Left ventricle myocardium superior (tissue), 1 donor: ENCODE data around the gene PTBP3. TPM values are rescaled to one million over a fixed set of nuclear protein-coding genes. Genes with fewer than 3 reads are reported as not detected.
"Not testable (repeated sequence)": the region's sequence is repeated elsewhere in the genome, so short reads cannot be mapped to it uniquely, and the experiment has no call there.

ENCODE experiments used
- ATAC-seq: fragments of 200-7000 bp; cut with Tn5 transposase; one replicate; pipeline ENCODE4 v1.9.1; 2020; ENCODE audit warnings: mild to moderate bottlenecking, moderate library complexity
- DNase-seq: peaks from one replicate; pipeline ENCODE4 v3.0.0-alpha.2; 2020
- intact Hi-C: fragments of 100-400 bp; cut with micrococcal nuclease; formaldehyde crosslinking; loops from one replicate; pipeline ENCODE4 v1.11.0; 2022
- total RNA-seq: library from RNA; stranded (reverse); fragmentation: NEBNext Ultra II Directional; extraction: Animal tissue kit (Norgen Biotek cat#: 25700); gene quantifications from one replicate; pipeline ENCODE4 v1.2.1, GENCODE V29; 2021
- donor health status: DM: no; HTN: yes; CAD: no; lungs with severe emphysema.

The PTBP3 gene
- total RNA-seq, 1 donor from 2014 or later = 19.4 TPM

- ATAC-seq = no peak
- intact Hi-C loops = no loop called here
- no peak for DNase-seq
These were observed 49.7 kb downstream of the PTBP3 start for GRCh38 chr9:112283582-112284253.

- ATAC-seq, DNase-seq, intact Hi-C loops: not testable (repeated sequence)
These were observed 50.6 kb downstream of the PTBP3 start for GRCh38 chr9:112282841-112283240.

GRCh38 chr9:112280904-112281303 lies 52.5 kb downstream of the PTBP3 start:
- no peak for DNase-seq
- no peak for ATAC-seq
- intact Hi-C loops = no loop called here

- ATAC-seq (no peak), DNase-seq (no peak)
- intact Hi-C loops = no loop called here
These were observed 53.9 kb downstream of the PTBP3 start for GRCh38 chr9:112279501-112279900.

GRCh38 chr9:112278152-112278551 lies 55.3 kb downstream of the PTBP3 start:
- ATAC-seq (no peak), DNase-seq (no peak)
- intact Hi-C loops = no loop called here

- intact Hi-C loops = no loop called here
- no peak for DNase-seq
- no peak for ATAC-seq
These were observed 58.8 kb downstream of the PTBP3 start for GRCh38 chr9:112274600-112274999.

GRCh38 chr9:112273876-112274275 lies 59.5 kb downstream of the PTBP3 start:
- DNase-seq (no peak), ATAC-seq (no peak)
- intact Hi-C loops = no loop called here

- no peak for ATAC-seq
- no peak for DNase-seq
- intact Hi-C loops = no loop called here
These were observed 61.8 kb downstream of the PTBP3 start for GRCh38 chr9:112271466-112272098.

GRCh38 chr9:112268413-112268812 lies 65.0 kb downstream of the PTBP3 start:
- ATAC-seq (no peak), DNase-seq (no peak)
- intact Hi-C loops = loop anchor here (10.0 kb wide), 1 partner anchor 64 kb away; no protein-coding TSS in a partner anchor

- intact Hi-C loops = loop anchor here (10.0 kb wide), 1 partner anchor 62 kb away; no protein-coding TSS in a partner anchor
- DNase-seq, ATAC-seq: not testable (repeated sequence)
These were observed 66.3 kb downstream of the PTBP3 start for GRCh38 chr9:112267086-112267485.

GRCh38 chr9:112265391-112265790 lies 68.0 kb downstream of the PTBP3 start:
- intact Hi-C loops = loop anchor here (10.0 kb wide), 1 partner anchor 61 kb away; no protein-coding TSS in a partner anchor
- ATAC-seq (no peak), DNase-seq (no peak)

GRCh38 chr9:112262577-112262976 lies 70.8 kb downstream of the PTBP3 start:
- intact Hi-C loops = loop anchor here (10.0 kb wide), 1 partner anchor 58 kb away; no protein-coding TSS in a partner anchor
- ATAC-seq = no peak
- DNase-seq = no peak

- no peak for ATAC-seq
- no peak for DNase-seq
- intact Hi-C loops = loop anchor here (10.0 kb wide), 1 partner anchor 56 kb away; no protein-coding TSS in a partner anchor
These were observed 72.3 kb downstream of the PTBP3 start for GRCh38 chr9:112261133-112261532.

GRCh38 chr9:112258106-112258505 lies 75.3 kb downstream of the PTBP3 start:
- DNase-seq (no peak), ATAC-seq (no peak)
- intact Hi-C loops = no loop called here

- DNase-seq (no peak), ATAC-seq (no peak)
- intact Hi-C loops = no loop called here
These were observed 81.2 kb downstream of the PTBP3 start for GRCh38 chr9:112252194-112252593.

GRCh38 chr9:112249277-112249676 lies 84.1 kb downstream of the PTBP3 start:
- DNase-seq = no peak
- no peak for ATAC-seq
- intact Hi-C loops = no loop called here

GRCh38 chr9:112248722-112249121 lies 84.7 kb downstream of the PTBP3 start:
- intact Hi-C loops = no loop called here
- DNase-seq (no peak), ATAC-seq (no peak)

GRCh38 chr9:112247090-112247489 lies 86.3 kb downstream of the PTBP3 start:
- no peak for DNase-seq
- ATAC-seq = no peak
- intact Hi-C loops = no loop called here

GRCh38 chr9:112245126-112245525 lies 88.3 kb downstream of the PTBP3 start:
- intact Hi-C loops = no loop called here
- no peak for ATAC-seq

GRCh38 chr9:112242147-112242804 lies 91.1 kb downstream of the PTBP3 start:
- intact Hi-C loops = no loop called here
- ATAC-seq = no peak

More at GRCh38 chr9:112245126-112245525, 88.3 kb downstream of the PTBP3 start:
- DNase-seq = no peak

More at GRCh38 chr9:112242147-112242804, 91.1 kb downstream of the PTBP3 start:
- no peak for DNase-seq
